ENCODE data around the gene FBRSL1. TPM values are rescaled to one million over a fixed set of nuclear protein-coding genes. Genes with fewer than 3 reads are reported as not detected.
A peak's percentile ranks its signal among the peaks of the same experiment; 100 is the strongest.

The FBRSL1 gene
- total RNA-seq, 1 experiment from 2014 or later: 10.7 TPM

DNA sequence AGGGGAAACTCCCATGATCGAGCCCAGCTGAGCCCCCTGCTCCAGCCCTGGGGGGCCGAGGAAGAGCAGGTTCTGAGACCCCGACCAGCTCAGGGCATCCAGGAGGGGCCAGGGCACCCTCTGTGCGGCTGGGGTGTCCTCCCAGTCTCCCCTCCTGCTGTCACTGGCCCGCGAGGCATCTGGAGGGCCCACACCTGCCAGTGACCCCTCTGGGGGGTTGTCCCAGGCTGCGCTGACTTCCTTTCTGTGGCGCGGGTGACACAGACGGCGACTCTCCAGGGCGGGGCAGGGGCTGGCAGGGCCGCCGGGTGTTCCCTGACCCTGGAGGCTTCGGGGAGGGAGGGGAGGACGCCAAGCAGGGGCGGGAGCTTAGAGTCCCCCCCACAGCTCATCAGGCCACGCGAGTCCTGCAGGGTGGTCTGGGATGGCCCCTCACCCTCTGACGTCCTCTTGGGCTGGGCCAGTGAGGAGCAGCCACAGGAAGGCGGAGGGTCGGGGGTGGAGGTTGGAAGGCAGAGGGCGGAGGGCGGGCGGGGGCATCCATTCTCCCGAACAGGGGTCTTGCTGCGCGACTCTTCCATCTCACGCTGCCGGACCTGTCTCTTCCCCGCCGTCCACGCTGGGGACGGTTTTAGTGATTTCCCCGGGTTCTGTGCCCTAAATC is 38.6 kb upstream of the FBRSL1 start:
- no peaks in the 10 kb centered on the region for H3K9me3 ChIP-seq
- no peaks in the 10 kb centered on the region for H3K27me3 ChIP-seq
- no peak for DNase-seq
- no peak overlapping the region for H3K4me3 ChIP-seq
- H3K36me3 ChIP-seq: no peaks in the 10 kb centered on the region

DNA sequence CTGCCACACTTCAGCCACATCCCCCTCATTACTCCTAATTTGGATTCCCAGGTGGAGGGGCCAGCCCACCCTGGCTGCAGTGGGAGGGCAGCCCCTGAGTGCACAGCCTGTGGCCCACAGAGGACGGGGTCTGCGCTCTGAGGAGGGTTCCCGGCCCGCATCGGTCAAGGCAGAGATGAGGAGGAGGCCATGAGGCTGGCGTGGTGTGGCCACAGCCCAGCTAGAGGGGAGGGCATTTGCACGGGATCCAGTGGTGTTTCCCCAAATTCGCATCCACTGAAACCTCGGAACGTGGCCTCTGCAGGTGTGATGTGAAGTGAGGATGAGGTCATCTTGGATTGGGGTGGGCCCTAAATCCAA is 38.1 kb upstream of the FBRSL1 start:
- no peaks in the 10 kb centered on the region for H3K36me3 ChIP-seq
- H3K27me3 ChIP-seq: no peaks in the 10 kb centered on the region
- H3K9me3 ChIP-seq: no peaks in the 10 kb centered on the region
- no peak for DNase-seq
- no peak overlapping the region for H3K4me3 ChIP-seq

DNA sequence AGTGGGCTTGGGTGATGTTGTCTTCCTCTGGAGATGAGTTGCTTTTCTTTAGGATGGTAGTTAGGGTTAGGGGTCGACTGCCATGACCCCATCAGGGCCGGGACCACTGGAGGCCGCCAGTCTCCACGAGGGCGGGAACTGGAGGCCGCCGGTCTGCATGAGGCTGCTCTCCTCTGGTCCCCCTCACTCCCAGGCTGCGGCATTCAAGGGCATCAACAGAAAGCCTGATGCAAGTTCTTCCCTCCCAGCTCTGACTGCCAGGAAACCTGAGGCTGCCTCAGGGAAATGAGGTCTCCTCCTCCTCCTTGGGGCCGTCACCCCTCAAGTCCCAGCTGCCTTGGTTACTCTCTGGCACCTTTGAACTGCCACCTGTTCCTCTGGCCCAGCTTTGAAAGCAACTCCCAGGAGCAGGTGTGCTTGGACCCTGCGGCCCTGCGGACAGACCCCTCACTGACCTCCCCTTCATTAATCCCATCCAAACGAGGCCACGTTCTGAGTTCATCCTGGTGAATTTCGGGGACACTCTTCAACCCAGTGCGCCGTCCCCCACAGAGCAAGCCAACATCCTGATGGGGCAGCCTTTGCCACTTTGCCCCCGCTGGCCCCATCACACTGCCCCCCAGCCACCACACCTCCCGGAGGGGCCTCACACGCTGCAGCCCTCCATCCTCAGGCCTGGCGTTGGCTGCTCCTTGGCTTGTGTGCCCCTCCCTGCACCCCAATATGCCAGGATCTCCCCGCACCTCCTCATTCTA is 37.2 kb upstream of the FBRSL1 start:
- Histone ChIP-seq H3K4me3 (no peak overlapping the region), H3K27me3 (no peaks in the 10 kb centered on the region)
- no peak for DNase-seq

DNA sequence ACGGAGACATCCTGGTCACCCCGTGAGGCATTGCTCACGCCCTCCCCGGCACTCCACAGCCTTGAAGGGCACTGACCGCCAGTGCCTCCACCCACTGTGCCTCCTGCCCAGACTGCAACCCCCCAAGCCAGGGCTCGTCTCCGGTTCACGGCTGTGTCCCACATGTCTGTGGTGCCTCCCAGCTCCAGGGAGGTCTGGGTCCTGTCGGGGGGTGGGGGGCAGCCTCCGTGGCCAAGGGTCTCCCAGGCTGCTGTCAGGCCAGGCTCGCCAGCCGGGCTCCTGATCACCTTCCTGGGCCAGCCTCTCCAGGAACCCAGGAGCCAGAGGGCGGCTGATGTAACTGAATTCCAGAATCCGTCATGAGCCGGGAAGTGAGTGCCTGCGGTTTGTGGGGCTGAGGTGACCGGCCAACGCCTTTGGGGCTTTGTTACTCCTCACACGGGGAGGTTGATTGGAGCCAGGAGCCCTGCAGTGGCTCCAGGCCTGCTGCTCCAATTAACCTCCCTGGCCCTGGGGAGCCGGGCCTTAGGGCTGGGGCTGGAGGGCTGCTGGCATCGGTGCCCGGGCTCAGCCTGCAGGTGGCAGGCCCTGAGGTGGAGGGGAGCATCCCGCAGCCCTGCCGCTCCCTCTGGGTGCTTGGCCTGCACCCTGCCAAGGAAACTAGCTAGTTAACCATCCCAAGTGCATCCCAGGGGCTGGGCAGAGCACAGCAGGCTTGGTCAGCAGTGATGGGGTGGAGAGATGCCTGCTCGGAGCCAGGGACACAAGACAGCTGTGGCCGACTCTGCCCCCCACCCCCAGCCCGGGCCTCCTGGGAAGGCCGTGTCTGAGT is 36.4 kb upstream of the FBRSL1 start:
- Histone ChIP-seq H3K36me3 (no peaks in the 10 kb centered on the region), H3K4me3 (no peak overlapping the region), H3K9me3 (no peaks in the 10 kb centered on the region), H3K27me3 (no peaks in the 10 kb centered on the region)
- peak; percentile 72 for DNase-seq

More for the DNA sequence above, 37.2 kb upstream of the FBRSL1 start:
- H3K9me3 ChIP-seq: no peaks in the 10 kb centered on the region
- no peaks in the 10 kb centered on the region for H3K36me3 ChIP-seq

DNA sequence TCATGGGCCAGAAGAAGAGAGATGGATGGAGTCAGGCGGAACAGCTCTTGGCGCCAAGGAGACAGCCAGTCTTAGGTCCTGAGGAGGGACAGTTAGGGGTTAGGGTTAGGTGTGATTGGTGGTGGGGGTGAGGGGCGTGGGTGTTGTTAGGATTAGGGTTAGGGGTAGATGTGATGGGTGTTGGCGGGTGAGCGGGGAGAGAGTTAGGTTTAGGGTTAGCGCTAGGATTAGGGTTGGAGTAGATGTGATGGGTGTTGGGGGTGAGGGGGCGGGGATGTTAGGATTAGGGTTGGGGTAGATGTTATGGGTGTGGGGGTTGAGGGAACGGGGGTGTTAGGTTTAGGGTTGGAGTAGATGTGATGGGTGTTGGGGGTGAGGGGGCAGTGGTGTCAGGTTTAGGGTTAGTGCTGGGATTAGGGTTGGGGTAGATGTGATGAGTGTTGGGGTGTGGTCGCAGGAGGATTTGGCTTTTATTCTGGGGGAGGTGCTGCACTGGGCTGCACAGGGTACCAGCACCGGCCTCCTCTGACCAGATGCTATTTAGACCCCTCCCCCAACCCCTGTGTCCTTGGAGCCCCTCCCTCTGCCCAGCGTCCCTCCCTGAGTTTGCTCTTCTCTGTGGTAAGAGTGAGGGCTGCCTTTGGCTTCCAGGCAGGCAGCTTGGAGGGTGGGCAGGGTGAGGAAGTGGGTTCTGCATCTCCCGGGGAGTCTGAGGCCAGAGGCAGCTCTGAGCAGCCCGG is 35.6 kb upstream of the FBRSL1 start:
- no peak for DNase-seq
- Histone ChIP-seq H3K36me3 (no peaks in the 10 kb centered on the region), H3K9me3 (no peaks in the 10 kb centered on the region), H3K4me3 (no peak overlapping the region), H3K27me3 (no peaks in the 10 kb centered on the region)

DNA sequence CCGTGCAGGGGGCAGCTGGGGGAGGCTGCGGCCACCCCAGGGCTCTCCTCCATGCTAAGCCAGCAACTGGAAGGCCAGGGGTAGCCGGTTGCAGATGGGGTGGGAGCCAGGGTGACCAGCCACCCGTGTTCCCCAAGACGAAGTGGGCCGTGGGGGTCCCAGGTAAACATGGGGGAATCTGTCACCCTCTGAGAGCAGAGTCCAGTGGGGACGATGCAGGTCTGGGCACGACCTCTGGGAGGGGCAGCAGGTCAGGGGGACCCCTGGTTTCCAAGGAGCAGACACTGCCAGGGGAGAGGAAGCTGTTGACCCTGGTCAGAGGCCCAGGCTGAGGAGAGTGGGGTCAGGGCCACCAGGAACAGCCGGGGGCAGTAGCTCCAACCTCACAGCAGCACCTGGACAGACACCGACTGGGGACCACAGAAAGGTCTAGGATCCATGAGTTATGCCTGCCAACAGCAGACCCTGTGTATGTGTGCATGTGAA is 35.0 kb upstream of the FBRSL1 start:
- H3K27me3 ChIP-seq: no peaks in the 10 kb centered on the region
- no peaks in the 10 kb centered on the region for H3K36me3 ChIP-seq
- H3K4me3 ChIP-seq: no peak overlapping the region
- DNase-seq: no peak
- no peaks in the 10 kb centered on the region for H3K9me3 ChIP-seq

DNA sequence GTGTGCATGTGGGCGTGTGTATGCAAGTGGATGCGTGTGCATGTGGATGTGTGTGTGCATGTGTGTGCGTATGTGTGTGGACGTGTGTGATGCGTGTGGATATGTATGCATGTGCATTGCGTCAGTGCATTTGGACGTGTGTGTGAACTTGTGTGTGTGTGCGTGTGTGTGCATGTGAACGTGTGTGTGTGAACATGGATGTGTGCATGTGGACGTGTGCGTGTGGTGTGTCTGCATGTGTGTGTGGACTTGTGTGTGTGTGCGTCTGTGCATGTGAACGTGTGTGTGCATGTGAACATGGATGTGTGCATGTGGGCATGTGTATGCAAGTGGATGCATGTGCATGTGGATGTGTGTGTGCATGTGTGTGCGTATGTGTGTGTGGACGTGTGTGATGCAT is 34.4 kb upstream of the FBRSL1 start:
- Histone ChIP-seq H3K27me3 (no peaks in the 10 kb centered on the region), H3K36me3 (no peaks in the 10 kb centered on the region), H3K9me3 (0 out of 2 replicates have a peak, but pooled peaks cover 2% of the 10 kb centered on the region), H3K4me3 (no peak overlapping the region)
- no peak for DNase-seq

DNA sequence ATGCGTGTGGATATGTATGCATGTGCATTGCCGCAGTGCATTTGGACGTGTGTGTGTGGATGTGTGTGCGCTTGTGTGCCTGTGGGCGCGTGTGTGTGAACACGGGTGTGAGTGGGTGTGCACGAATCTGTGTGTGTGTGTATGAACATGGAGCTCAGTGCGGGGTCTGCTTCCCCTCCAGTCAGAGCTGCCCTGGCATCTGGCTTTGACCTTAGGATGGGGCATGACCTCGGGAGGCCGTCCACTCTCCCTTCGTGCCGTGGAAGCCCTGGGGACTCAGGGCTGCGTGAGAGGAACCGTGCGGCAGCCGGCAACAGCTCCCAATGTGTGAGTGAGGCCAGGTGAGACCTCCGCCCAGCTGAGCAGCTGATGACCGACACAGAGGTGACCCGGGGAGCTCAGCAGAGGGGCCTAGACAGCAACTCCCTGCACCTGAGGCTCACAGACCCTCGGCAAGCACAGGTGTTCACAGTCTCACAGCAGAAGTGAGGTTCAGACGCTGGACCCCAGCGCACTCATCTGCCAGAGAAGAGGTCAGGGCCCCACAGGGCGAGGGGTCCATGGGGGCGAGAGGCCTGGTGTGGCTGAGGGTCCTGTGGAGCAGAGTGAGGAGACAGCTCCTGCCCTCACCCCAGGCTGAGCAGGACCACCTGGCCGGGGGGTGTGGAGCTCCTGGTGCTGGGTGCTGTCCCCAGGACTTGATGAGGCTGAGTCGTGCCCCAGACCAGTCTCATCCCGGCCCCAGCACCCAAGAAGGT is 33.6 kb upstream of the FBRSL1 start:
- no peaks in the 10 kb centered on the region for H3K36me3 ChIP-seq
- no peak overlapping the region for H3K4me3 ChIP-seq
- DNase-seq: no peak
- H3K27me3 ChIP-seq: no peaks in the 10 kb centered on the region
- H3K9me3 ChIP-seq: 0 out of 2 replicates have a peak, but pooled peaks cover 2% of the 10 kb centered on the region

DNA sequence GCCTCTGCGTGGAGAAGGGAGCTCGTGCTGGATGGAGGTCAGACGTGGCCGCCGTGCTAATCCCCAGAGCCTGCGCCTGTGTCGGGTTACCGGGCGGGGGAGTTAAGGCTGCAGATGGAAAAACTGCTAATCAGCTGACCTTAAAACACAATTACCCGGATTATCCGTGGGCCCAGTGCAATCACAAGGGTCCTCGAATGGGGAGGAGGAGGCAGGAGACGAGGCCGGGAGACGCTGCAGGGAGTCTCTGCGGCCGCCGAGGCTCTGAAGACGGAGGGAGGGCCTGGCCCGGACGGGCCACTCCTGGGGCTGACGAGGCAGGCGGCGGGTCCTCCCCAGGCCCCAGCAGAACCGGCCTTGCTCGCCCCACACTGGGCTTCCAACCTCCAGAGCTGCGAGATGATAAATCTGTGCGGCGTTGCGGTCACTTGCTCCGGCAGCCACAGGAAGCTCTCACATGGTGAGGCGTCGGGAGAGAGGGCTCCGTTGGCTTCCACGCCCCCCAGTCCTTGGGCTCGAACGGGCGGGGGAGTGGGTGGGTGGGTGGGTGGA is 32.9 kb upstream of the FBRSL1 start:
- no peak for DNase-seq

DNA sequence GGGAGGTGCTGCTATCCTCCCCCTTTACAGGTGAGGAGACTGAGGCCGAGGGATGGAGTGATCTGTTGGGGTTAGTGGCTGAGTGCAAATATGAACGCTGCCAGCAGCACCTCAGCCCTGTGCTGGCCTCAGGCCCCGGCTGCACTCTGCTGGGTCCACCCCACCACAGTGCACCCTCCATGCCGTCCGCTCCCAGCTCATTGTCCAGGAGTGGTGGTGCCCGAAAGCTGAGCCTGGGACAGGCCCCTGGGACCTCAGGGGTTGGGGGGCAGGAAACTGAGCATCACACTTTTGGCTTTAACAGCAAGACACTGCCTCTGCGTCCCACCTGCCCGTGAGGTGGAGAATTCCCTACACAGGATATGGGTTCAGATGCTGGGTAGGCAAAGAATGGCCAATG is 31.5 kb upstream of the FBRSL1 start:
- Histone ChIP-seq H3K27me3 (no peaks in the 10 kb centered on the region), H3K9me3 (0 out of 2 replicates have a peak, but pooled peaks cover 4% of the 10 kb centered on the region)
- DNase-seq: no peak

More for the DNA sequence above, 32.9 kb upstream of the FBRSL1 start:
- no peaks in the 10 kb centered on the region for H3K27me3 ChIP-seq
- H3K9me3 ChIP-seq: 0 out of 2 replicates have a peak, but pooled peaks cover 2% of the 10 kb centered on the region
- no peak overlapping the region for H3K4me3 ChIP-seq
- H3K36me3 ChIP-seq: no peaks in the 10 kb centered on the region

DNA sequence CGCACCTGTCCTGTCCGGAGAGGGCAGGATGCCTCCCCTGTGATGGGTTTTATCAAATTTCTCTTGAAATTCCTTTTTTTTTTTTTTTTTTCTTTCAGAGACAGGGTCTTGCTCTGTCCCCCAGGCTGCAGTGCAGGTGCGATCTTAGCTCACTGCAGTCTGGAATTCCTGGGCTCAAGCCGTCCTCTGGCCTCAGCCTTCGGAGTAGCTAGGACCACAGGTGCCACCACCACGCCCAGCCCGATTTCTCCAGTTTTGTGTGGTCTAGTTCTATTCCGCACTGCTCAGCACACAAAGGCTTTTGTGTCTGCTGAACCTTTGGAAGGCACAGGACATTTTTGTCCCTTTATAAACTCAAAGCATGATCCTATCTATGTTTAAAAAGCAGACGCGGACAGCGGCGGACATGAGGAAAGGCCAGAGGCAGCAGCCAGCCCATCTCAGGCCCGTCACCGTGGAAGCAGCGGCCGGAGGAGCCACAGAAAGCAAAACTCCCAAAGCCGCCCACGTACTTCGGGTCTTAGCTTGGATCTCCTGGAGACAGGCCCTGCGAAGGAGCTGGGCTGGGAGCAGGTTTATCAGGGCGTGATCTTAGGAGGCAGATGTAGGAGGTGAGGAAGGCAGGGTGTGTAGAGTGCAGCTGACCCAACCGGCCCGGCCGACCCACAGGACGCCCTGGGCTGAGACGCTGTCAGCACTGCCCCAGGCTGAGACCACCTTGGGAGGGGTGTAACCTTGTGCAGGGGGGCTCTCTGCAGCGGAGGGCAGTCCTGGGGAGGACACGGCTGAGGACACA is 30.9 kb upstream of the FBRSL1 start:
- Histone ChIP-seq H3K27me3 (no peaks in the 10 kb centered on the region), H3K36me3 (no peaks in the 10 kb centered on the region), H3K4me3 (no peak overlapping the region), H3K9me3 (0 out of 2 replicates have a peak, but pooled peaks cover 4% of the 10 kb centered on the region)
- DNase-seq: no peak

More for the DNA sequence above, 31.5 kb upstream of the FBRSL1 start:
- Histone ChIP-seq H3K36me3 (no peaks in the 10 kb centered on the region), H3K4me3 (no peak overlapping the region)

DNA sequence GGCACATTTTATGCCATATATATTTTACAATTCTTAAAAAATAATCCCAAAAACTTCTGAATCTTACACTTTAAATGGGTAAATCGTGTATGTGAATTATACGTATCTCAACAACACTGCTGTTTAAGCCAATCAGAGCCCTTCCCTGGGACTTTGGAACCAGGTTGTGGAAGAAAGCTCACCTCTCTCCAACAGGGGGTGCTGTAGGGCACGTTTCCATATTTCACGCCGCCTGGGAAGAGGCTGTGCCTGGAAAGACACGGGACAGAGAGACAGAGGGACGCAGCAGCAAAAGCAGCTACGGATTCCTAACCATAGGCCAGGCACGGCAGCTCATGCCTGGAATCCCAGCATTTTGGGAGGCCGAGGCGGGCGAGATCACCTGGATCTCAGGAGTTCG is 29.4 kb upstream of the FBRSL1 start:
- no peak for DNase-seq

DNA sequence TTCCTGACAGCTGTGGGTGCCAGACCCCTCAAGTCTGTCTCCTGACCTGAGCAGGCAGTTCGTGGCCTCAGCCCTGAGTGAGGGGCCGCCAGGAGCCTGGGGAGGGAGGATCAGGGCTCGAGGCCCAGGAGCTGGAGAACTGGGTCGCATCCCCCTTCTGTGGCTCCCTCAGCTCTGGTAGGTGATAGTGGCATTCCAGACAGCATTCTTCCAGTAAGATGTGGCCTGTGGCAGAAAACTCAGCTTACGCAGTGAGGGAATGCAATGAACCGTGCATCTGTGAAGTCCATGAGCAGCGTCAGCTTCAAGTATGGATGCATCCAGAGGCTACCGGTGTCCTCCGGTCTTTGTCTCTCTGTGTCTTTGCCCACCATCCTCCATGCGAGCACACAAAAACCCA is 28.4 kb upstream of the FBRSL1 start:
- H3K4me3 ChIP-seq: no peak overlapping the region
- H3K9me3 ChIP-seq: 0 out of 2 replicates have a peak, but pooled peaks cover 4% of the 10 kb centered on the region
- no peak for DNase-seq
- H3K36me3 ChIP-seq: no peaks in the 10 kb centered on the region
- no peaks in the 10 kb centered on the region for H3K27me3 ChIP-seq

More for the DNA sequence above, 29.4 kb upstream of the FBRSL1 start:
- no peak overlapping the region for H3K4me3 ChIP-seq
- no peaks in the 10 kb centered on the region for H3K27me3 ChIP-seq
- H3K9me3 ChIP-seq: 0 out of 2 replicates have a peak, but pooled peaks cover 4% of the 10 kb centered on the region
- H3K36me3 ChIP-seq: no peaks in the 10 kb centered on the region

DNA sequence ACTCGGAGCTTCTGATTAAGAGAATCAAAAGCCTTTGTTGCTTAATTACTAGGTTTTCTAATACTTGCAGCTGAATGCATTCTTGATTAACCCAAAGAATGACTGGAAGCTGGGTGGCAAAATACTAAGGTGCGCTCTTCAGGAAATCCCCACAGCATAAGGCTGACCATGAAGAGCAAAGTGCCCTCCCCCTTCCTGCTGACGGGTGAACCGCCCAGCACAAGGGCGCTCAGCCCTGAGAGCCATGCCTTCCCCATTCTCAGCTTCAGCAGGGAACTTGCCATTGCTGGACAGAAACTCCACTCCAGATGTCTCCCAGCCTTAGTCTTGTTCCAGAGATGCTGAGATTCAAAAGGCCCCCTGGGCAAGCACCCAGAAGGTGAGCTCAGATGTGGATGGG is 27.2 kb upstream of the FBRSL1 start:
- 0 out of 2 replicates have a peak, but pooled peaks cover 4% of the 10 kb centered on the region for H3K9me3 ChIP-seq
- no peak for DNase-seq
- no peaks in the 10 kb centered on the region for H3K27me3 ChIP-seq
- no peak overlapping the region for H3K4me3 ChIP-seq
- no peaks in the 10 kb centered on the region for H3K36me3 ChIP-seq
